SIG-M5 treated with dmso at 0.1 percent for 504 hours (cell line): ENCODE data around the gene MON2.
A peak's percentile ranks its signal among the peaks of the same experiment; 100 is the strongest.
"Not testable (repeated sequence)": the region's sequence is repeated elsewhere in the genome, so short reads cannot be mapped to it uniquely, and the experiment has no call there.

Experiments
- DNase-seq: peaks from one replicate; lab custom pipeline; 2025; ENCODE audit not compliant: unreplicated experiment; lab: John Stamatoyannopoulos, UW

MON2 gene

DNA sequence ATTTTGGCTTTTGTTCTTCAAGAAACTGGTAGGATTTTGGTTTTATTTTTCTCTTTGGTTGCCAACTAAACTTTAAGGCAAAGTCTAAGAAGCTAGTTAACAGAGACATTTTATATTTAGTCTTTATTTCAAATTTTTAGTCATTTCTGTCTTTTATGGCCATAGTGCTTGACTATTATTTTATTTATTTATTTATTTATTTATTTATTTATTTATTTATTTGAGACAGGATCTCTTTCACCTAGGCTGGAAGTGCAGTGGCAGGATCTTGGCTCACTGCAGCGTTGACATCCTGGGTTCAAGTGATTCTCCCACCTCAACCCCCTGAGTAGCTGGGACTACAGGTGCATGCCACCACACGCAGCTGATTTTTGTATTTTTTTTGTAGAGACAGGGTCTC lies 3.1 kb downstream of the MON2 start:
- no peak for DNase-seq

DNA sequence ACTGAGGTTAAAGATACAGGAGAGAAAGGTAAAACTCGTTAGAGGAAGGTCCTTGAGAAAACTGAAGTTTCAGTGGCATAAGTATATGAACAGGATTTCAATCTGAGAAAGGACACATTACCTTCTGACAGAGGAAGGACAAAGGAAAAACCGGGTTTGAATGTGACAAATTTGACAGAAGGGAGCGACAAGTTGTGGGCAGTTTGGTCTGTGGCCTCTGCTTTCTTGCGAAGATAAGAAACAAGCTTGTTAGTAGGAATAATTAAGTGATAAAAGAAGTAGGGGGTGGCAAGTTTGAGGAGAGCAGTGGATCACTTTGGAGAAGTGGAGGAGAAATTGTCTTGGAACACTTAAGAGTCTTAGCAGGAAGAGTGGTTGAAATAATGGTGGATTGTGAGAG lies 5.1 kb downstream of the MON2 start:
- DNase-seq: no peak

DNA sequence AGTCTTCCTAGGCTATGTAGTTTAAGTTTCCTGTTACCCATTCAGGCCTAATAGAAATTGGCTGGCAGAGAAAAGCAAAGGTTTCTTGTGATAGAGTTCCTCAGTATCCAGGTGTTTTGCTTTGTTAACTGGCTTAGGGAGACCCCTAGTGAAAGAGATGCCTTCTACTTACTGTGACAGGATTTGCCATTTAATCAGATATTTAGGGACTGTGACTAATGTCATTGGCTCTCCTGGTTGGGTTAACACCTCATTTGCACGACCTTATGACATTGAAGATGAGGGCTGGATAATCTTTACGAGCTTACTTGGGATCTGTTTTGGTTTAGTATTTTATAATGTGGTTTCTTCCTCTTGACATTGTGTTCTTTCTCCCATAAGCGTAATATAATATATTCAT lies 5.8 kb downstream of the MON2 start:
- DNase-seq: no peak

DNA sequence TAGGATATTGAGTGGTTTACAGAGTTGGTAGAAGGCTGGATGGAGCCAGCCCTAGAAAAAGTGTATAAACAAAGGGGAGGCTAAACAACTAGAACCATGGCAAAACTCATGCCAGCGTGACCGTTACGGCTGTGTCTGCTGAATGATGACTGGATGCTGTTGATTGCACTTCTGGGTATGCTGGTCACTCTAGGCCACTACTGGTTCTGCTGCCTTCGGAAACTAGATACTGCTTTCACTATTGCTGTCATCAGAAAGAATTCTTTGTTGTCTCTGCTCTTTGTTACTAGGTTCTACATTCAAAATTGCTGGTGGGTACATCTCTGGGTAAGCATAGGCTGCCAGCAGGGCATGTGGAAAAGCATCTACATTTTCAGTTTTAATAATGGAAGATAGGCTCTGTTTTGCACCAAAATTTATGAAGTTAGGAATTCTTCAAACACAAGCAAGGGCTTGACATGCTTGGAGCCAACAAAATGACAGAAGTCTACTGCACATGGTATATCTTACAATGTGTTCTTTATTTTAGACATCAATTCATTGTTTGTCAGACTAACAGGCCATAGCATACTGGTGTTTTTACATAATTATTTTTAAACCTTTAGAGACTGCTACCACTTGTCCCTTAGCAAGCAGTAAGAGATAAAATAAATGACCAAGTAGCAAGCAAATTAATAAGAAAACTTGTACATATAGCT lies 15.4 kb downstream of the MON2 start:
- DNase-seq: no peak

GRCh38 chr12:62482769-62483168 lies 16.1 kb downstream of the MON2 start:
- no peak for DNase-seq

GRCh38 chr12:62484233-62484632 lies 17.6 kb downstream of the MON2 start:
- DNase-seq: no peak

DNA sequence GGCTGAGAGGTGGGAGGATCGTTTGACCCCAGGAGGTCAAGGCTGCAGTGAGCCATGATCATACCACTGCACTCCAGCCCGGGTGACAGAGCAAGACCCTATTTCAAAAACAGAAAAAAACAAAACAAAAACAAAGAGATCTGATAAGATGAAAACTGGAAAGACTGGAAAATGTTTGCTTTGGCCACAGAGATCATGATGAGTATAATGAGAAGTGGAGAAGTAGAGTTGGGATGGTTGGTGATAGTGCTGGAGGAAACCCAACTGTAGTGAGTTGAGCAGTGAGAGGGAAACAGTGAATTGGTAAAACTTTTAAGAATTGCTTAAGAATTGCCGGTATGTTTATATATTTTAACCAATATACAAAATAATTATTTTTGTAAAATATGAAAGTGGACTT lies 39.2 kb downstream of the MON2 start:
- DNase-seq: no peak

GRCh38 chr12:62512901-62513300 lies 46.3 kb downstream of the MON2 start:
- no peak for DNase-seq

GRCh38 chr12:62514080-62514479 lies 47.5 kb downstream of the MON2 start:
- not testable (repeated sequence) for DNase-seq

DNA sequence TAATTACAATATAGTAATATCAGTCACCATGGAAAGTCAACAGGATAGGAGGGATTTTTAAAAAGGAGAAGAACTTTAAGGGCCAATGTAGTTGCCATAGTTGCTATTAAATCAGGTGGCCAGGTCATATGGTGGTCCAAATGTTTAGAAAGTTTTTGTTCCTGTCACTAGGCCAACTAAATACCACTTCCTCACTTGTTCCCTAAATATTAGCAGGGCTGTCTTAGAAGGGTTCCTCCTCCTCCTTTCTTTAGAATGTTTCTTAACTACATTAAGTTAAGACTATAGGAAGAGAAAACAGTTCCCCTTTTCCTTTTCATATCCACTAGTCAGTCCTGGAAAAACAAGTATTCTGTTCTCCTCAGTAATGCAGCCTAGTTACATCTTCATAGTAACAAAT lies 50.3 kb downstream of the MON2 start:
- DNase-seq: peak; percentile 81

- DNase-seq: no peak
Measured at GRCh38 chr12:62517887-62518286, 51.3 kb downstream of the MON2 start.

- no peak for DNase-seq
Measured at GRCh38 chr12:62519043-62519442, 52.4 kb downstream of the MON2 start.

GRCh38 chr12:62520361-62520760 lies 53.7 kb downstream of the MON2 start:
- no peak for DNase-seq

GRCh38 chr12:62522984-62523383 lies 56.4 kb downstream of the MON2 start:
- DNase-seq: no peak

DNA sequence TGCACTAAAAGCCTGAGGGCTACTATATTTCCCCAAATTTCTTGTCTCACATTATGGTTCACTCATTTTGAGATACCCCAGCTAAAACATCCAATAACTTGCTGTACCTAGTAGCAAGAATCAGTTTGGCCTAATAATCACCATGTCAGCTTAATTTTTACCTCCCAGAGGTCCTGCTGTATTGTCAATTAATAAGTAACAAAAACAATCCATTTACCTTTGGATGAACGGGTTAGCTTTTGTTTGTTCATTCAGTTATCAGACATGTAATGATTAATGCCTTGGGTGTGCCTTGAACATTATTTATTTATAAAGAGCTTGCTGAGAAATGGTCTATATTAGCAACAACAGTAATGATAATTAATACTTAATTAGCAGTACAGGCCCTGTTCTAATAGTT lies 57.0 kb downstream of the MON2 start:
- no peak for DNase-seq

- DNase-seq: no peak
Measured at GRCh38 chr12:62525271-62525670, 58.6 kb downstream of the MON2 start.

DNA sequence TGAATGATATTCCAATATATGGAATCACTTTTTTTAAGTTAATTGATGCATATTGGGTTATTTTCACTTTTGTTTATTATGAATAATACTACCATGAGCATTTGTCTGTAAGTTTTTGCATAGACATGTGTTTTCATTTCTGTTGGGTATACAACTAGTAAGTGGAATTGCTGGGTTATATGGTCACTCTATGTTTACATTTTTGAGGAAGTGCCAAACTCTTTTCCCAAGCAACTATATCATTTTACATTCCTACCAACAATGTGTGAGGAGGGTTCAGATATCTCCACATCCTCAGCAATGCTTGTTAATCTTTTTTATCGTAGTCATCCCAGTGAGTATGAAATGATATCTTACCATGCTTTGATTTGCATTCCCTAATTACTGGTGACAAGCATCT lies 64.0 kb downstream of the MON2 start:
- DNase-seq: no peak

GRCh38 chr12:62532333-62532732 lies 65.7 kb downstream of the MON2 start:
- DNase-seq: no peak

DNA sequence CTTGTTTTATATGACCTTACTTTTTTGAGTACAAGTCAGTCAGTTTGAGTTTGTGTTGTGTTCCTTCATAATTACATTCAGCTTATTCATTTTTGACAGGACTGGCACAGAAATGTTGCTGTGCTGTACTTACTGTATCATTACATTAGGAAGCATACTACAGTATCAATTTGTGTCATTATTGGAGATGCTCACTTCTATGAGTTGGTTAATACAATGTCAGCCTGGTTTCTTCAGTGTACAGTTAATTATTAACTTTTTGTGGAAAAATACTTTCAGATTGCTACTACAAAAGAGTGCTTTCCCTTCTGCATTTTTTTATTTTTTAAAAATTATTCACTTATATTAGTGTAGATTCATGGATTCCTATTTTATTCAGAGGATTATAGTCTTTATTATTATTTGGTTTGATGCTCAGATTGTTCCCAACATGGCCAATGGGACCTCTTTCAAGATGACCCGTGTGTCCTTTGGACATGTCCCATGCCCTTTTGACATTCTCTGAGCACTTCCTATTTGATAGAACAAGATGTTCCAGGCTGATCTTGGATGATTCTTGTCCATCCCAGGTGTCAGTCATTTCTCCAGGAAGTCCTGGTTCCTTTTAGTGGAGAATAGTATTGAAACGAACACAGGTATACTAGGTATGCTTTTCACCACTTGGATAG lies 66.6 kb downstream of the MON2 start:
- DNase-seq: no peak

DNA sequence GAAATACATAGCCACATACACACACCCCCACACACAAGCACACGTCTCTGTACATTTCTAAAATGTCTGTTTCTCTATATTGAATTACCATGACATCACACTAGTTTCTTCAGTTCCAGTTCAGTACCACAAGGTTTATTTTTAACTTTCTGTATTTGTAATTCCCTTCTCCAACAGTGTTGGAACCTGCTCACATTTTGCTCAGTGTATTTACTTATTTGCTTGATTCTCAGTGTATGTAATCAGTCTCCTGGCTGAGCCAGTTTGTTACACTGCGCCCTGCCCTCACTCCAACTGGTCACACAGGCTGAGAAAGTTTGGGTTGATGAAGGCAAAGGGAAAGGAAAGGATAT lies 67.1 kb downstream of the MON2 start:
- no peak for DNase-seq

GRCh38 chr12:62536546-62536945 lies 69.9 kb downstream of the MON2 start:
- no peak for DNase-seq

GRCh38 chr12:62537551-62537950 lies 70.9 kb downstream of the MON2 start:
- DNase-seq: peak; percentile 17

DNA sequence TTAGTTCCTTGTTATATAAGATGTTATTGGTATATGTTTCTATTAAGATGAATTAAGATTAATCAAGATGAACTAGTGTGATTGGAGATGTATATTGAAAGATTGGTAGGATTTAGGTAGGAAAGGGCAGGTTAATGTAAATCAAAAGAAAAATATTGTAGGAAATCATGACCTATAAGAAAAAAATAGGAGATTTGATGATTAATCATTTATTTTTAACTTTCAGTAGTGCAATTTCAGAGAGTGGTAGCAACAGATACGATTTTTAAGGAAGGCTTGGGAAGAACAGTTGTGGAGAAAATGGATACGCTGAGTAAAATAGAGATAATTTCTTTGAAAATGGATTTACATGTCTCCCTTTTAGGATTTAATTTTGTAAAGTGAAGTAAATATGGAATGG lies 73.7 kb downstream of the MON2 start:
- DNase-seq: no peak
